NCI-H1092 treated with DMSO at 0.1 percent for 48 hours (cell line): ENCODE data around the gene VPS45.

Experiments
- DNase-seq: peaks from one replicate; lab custom pipeline; 2025; lab: John Stamatoyannopoulos, UW

VPS45 gene

GRCh38 chr1:150072959-150073358, 5.4 kb downstream of the VPS45 start:
- DNase-seq: no peak

GRCh38 chr1:150073516-150073915, 5.9 kb downstream of the VPS45 start:
- no peak for DNase-seq

GRCh38 chr1:150076066-150076465, 8.5 kb downstream of the VPS45 start:
- no peak for DNase-seq

GRCh38 chr1:150076985-150077384, 9.4 kb downstream of the VPS45 start:
- DNase-seq: no peak

- DNase-seq: no peak
Measured at GRCh38 chr1:150080784-150081183, 13.2 kb downstream of the VPS45 start.

- DNase-seq: no peak
Measured at GRCh38 chr1:150082494-150082893, 14.9 kb downstream of the VPS45 start.

- DNase-seq: no peak
Measured at GRCh38 chr1:150083907-150084306, 16.3 kb downstream of the VPS45 start.

- DNase-seq: no peak
Measured at GRCh38 chr1:150085406-150085805, 17.8 kb downstream of the VPS45 start.

GRCh38 chr1:150087415-150087814, 19.8 kb downstream of the VPS45 start:
- no peak for DNase-seq

- no peak for DNase-seq
Measured at GRCh38 chr1:150089846-150090520, 22.4 kb downstream of the VPS45 start.

- no peak for DNase-seq
Measured at GRCh38 chr1:150092180-150092791, 24.7 kb downstream of the VPS45 start.

- no peak for DNase-seq
Measured at GRCh38 chr1:150093805-150094204, 26.2 kb downstream of the VPS45 start.

- DNase-seq: no peak
Measured at GRCh38 chr1:150094734-150095265, 27.2 kb downstream of the VPS45 start.

- DNase-seq: no peak
Measured at GRCh38 chr1:150102986-150103385, 35.4 kb downstream of the VPS45 start.

GRCh38 chr1:150106341-150106740, 38.8 kb downstream of the VPS45 start:
- no peak for DNase-seq

GRCh38 chr1:150109586-150109985, 42.0 kb downstream of the VPS45 start:
- DNase-seq: no peak

- DNase-seq: no peak
Measured at GRCh38 chr1:150110116-150110515, 42.5 kb downstream of the VPS45 start.

- DNase-seq: no peak
Measured at GRCh38 chr1:150111670-150112069, 44.1 kb downstream of the VPS45 start.

- DNase-seq: no peak
Measured at GRCh38 chr1:150115121-150115520, 47.5 kb downstream of the VPS45 start.

- no peak for DNase-seq
Measured at GRCh38 chr1:150118716-150119115, 51.1 kb downstream of the VPS45 start.

GRCh38 chr1:150121236-150121862, 53.8 kb downstream of the VPS45 start:
- DNase-seq: no peak

GRCh38 chr1:150126811-150127210, 59.2 kb downstream of the VPS45 start:
- no peak for DNase-seq

GRCh38 chr1:150127464-150127863, 59.9 kb downstream of the VPS45 start:
- DNase-seq: no peak
